ENCODE results near the gene ADGRF1. TPM values are rescaled to one million over a fixed set of nuclear protein-coding genes. Genes with fewer than 3 reads are reported as not detected.

ADGRF1 gene
- total RNA-seq, 2 donors from 2014 or later = 5.6 to 11.5 TPM

DNA sequence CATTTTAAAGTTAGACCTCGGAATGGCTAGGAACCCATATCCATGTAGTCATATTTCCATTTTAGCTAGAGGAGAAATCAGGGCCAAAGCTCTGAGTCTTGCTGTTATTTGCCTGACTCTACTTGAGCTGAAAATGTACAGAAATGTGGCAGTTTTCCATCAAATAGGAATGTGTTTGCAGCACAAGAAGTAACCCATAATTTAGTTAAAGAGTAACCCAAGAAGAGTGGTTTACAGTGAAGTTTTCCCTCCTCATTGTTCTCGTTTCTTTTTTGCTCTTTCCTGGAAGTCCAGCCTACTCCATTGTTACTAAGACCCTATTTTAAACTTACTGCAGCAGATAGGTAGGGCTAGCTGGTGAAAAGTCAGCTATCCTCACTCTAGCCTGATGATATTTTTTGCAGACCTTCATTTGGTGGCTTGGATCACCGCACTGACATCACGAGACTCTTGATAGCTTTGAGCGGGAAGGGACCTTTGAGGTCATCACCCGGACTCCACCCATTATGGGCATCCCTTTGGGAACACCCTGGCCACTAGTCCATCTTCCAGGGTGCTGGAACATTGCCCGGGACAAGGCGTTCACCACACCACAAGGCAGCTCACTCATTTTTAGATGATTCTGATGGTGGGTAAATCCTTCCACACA is 92.4 kb downstream of the ADGRF1 start:
- Histone ChIP-seq H3K36me3 (no peaks in the 10 kb centered on the region), H3K27me3 (replicated peaks; ENCODE audit: insufficient read depth) (no peaks in the 10 kb centered on the region), H3K27ac (no peak overlapping the region), H3K4me1 (replicated peaks) (peaks cover 4% of the 10 kb centered on the region), H3K4me3 (no peak overlapping the region), H3K9me3 (no peaks in the 10 kb centered on the region)
- TF ChIP-seq, protein P1, sequence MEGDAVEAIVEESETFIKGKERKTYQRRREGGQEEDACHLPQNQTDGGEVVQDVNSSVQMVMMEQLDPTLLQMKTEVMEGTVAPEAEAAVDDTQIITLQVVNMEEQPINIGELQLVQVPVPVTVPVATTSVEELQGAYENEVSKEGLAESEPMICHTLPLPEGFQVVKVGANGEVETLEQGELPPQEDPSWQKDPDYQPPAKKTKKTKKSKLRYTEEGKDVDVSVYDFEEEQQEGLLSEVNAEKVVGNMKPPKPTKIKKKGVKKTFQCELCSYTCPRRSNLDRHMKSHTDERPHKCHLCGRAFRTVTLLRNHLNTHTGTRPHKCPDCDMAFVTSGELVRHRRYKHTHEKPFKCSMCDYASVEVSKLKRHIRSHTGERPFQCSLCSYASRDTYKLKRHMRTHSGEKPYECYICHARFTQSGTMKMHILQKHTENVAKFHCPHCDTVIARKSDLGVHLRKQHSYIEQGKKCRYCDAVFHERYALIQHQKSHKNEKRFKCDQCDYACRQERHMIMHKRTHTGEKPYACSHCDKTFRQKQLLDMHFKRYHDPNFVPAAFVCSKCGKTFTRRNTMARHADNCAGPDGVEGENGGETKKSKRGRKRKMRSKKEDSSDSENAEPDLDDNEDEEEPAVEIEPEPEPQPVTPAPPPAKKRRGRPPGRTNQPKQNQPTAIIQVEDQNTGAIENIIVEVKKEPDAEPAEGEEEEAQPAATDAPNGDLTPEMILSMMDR (IDR thresholded peaks at IDR 0.05) = no peak
- no peak for TF ChIP-seq POLR2AphosphoS5 (IDR thresholded peaks at IDR 0.05)
- no peak for TF ChIP-seq POLR2A (IDR thresholded peaks at IDR 0.05)
- no peak for DNase-seq (ENCODE audit: low spot score)
- intact Hi-C loops (cut with DNase I) = no loop called here
- 69% methylated on average over 8 of the region's 8 CpGs for WGBS

DNA sequence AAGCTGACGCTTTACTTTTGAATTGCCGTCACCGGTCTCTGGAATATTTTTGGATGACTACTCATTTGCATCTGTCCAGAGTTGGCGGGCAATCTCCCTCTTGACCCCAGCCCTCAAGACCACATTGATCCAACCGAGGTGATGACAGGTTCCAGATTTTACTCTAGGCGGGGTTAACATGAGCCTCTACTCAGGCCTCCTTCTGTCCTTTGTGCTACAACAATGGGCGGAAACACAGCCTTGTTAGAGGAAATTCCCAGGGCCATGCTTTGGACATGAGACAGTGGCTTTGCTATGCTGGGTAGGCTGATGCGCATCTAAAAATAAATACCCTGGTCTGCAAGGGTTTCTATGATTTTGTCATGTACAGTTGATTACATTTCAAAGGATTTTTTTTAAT is 93.4 kb downstream of the ADGRF1 start:
- TF ChIP-seq POLR2A (IDR thresholded peaks at IDR 0.05) = no peak
- TF ChIP-seq, protein P1 (IDR thresholded peaks at IDR 0.05) = no peak
- WGBS = 82% methylated on average over 8 of the region's 8 CpGs
- no peak for DNase-seq (ENCODE audit: low spot score)
- Histone ChIP-seq H3K36me3 (no peaks in the 10 kb centered on the region), H3K4me3 (no peak overlapping the region), H3K27ac (no peak overlapping the region), H3K27me3 (replicated peaks; ENCODE audit: insufficient read depth) (no peaks in the 10 kb centered on the region), H3K9me3 (no peaks in the 10 kb centered on the region), H3K4me1 (replicated peaks) (peaks cover 4% of the 10 kb centered on the region)
- intact Hi-C loops (cut with DNase I) = no loop called here

Other genes with a start within 250 kb of the ADGRF1 start
- under 1 TPM in 1 of 2 donors, not detected in 1; 0.34 TPM for gene MEP1A, start 248.9 kb downstream of the ADGRF1 start, total RNA-seq
- 10 to 100 TPM in 1 of 2 donors, 1 to 10 TPM in 1; 4.7 to 16.1 TPM for gene ADGRF5, start 120.4 kb downstream of the ADGRF1 start, total RNA-seq

Data from prostate gland (tissue), 2 donors.